ENCODE measurements around the gene SZRD1.

SZRD1 gene

GRCh38 chr1:16366722-16367257 lies at the start of gene SZRD1:
Gene SZRD1, plus strand, starts transcription at chr1:16367242. Its CDS starts 16 bp downstream, at chr1:16367258.
- in situ Hi-C loops (cut with MboI; ENCODE audit: low sequenced_read_pairs, unreplicated experiment), result loop anchor here (25.0 kb wide), 1 partner anchor 279 kb away; no protein-coding TSS in a partner anchor
- TF ChIP-seq, protein P1, sequence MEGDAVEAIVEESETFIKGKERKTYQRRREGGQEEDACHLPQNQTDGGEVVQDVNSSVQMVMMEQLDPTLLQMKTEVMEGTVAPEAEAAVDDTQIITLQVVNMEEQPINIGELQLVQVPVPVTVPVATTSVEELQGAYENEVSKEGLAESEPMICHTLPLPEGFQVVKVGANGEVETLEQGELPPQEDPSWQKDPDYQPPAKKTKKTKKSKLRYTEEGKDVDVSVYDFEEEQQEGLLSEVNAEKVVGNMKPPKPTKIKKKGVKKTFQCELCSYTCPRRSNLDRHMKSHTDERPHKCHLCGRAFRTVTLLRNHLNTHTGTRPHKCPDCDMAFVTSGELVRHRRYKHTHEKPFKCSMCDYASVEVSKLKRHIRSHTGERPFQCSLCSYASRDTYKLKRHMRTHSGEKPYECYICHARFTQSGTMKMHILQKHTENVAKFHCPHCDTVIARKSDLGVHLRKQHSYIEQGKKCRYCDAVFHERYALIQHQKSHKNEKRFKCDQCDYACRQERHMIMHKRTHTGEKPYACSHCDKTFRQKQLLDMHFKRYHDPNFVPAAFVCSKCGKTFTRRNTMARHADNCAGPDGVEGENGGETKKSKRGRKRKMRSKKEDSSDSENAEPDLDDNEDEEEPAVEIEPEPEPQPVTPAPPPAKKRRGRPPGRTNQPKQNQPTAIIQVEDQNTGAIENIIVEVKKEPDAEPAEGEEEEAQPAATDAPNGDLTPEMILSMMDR (IDR thresholded peaks at IDR 0.05; ENCODE audit: borderline replicate concordance, control extremely low read depth, extremely low read depth, insufficient read depth, missing control alignments), result no peak
- peak; percentile 91 for DNase-seq (ENCODE audit: low spot score)

- in situ Hi-C loops (cut with MboI; ENCODE audit: low sequenced_read_pairs, unreplicated experiment), result no loop called here
- no peak for DNase-seq (ENCODE audit: low spot score)
These were observed 48.5 kb upstream of the SZRD1 start for GRCh38 chr1:16318555-16318954.

GRCh38 chr1:16321176-16321867 lies 45.7 kb upstream of the SZRD1 start:
- TF ChIP-seq, protein P1 (IDR thresholded peaks at IDR 0.05; ENCODE audit: borderline replicate concordance, control extremely low read depth, extremely low read depth, insufficient read depth, missing control alignments), result no peak
- DNase-seq (ENCODE audit: low spot score), result no peak
- in situ Hi-C loops (cut with MboI; ENCODE audit: low sequenced_read_pairs, unreplicated experiment), result no loop called here

More at GRCh38 chr1:16318555-16318954, 48.5 kb upstream of the SZRD1 start:
- TF ChIP-seq, protein P1 (IDR thresholded peaks at IDR 0.05; ENCODE audit: borderline replicate concordance, control extremely low read depth, extremely low read depth, insufficient read depth, missing control alignments), result no peak

- no peak for DNase-seq (ENCODE audit: low spot score)
- in situ Hi-C loops (cut with MboI; ENCODE audit: low sequenced_read_pairs, unreplicated experiment), result no loop called here
- TF ChIP-seq, protein P1 (IDR thresholded peaks at IDR 0.05; ENCODE audit: borderline replicate concordance, control extremely low read depth, extremely low read depth, insufficient read depth, missing control alignments), result no peak
These were observed 42.6 kb upstream of the SZRD1 start for GRCh38 chr1:16324456-16324890.

DNA sequence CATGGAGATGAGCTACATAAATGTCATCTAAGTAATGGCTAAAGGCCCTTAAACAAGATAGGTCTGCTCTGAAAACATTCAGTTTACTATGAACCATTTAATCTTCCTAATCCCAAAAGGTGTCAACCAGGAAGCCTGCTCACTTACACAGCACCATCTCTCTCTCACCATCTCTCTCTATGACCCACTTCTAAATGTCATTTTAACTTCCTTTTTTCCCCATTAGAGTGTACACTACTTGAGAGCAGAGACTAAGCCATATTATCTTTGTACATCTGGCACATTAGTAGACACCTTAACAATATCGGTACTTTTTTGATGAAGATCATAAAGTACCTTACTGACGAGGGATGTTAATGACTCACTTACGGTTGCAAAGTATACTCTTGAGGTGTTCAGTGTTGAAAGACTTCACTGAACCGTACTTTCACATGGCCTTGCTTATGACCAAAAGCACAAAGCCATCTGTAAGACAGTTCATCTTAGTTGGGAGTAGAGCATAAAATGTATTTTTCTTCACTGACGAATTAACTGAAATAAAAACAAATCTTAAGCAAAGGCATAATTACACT lies 40.1 kb upstream of the SZRD1 start:
- no peak for DNase-seq (ENCODE audit: low spot score)
- TF ChIP-seq, protein P1 (IDR thresholded peaks at IDR 0.05; ENCODE audit: borderline replicate concordance, control extremely low read depth, extremely low read depth, insufficient read depth, missing control alignments), result no peak
- in situ Hi-C loops (cut with MboI; ENCODE audit: low sequenced_read_pairs, unreplicated experiment), result no loop called here

GRCh38 chr1:16334655-16335340 lies 32.2 kb upstream of the SZRD1 start:
- in situ Hi-C loops (cut with MboI; ENCODE audit: low sequenced_read_pairs, unreplicated experiment), result no loop called here
- TF ChIP-seq, protein P1 (IDR thresholded peaks at IDR 0.05; ENCODE audit: borderline replicate concordance, control extremely low read depth, extremely low read depth, insufficient read depth, missing control alignments), result no peak
- DNase-seq (ENCODE audit: low spot score), result no peak

Measured in GM13976 (cell line).